Measurements from ENCODE around the gene ROPN1. TPM values are rescaled to one million over a fixed set of nuclear protein-coding genes. Genes with fewer than 3 reads are reported as not detected.

Gene ROPN1
- total and polyA plus RNA-seq, 2 experiments from 2014 or later = 0.11 TPM; not detected in 1

GRCh38 chr3:124034016-124034843 lies 42.3 kb upstream of the ROPN1 start:
- Histone ChIP-seq H2AFZ (peak overlapping the region; percentile 99), H3F3A (replicated peaks; ENCODE audit: low read depth) (no peaks in the 10 kb centered on the region), H4K20me1 (replicated peaks; ENCODE audit: insufficient read depth) (peaks cover 9% of the 10 kb centered on the region), H3K27ac (ENCODE audit: low read depth) (no peak overlapping the region), H3K4me3 (peak overlapping the region; percentile 74), H3K36me3 (ENCODE audit: insufficient read depth) (no peaks in the 10 kb centered on the region), H3K27me3 (ENCODE audit: insufficient read depth) (peaks cover 67% of the 10 kb centered on the region), H3K79me2 (replicated peaks; ENCODE audit: insufficient read depth) (no peaks in the 10 kb centered on the region; the same call in 1 of the 2 replicates), H3K4me1 (ENCODE audit: insufficient read depth) (peaks cover 13% of the 10 kb centered on the region), H3K4me2 (peak overlapping the region; percentile 93), H3K9me2 (ENCODE audit: insufficient read depth) (no peaks in the 10 kb centered on the region)
- TF ChIP-seq ZNF462 (CRISPR knock-in tag; IDR thresholded peaks at IDR 0.05) (no peak), POLR2AphosphoS5 (IDR thresholded peaks at IDR 0.05; ENCODE audit: low read depth) (no peak)
- ATAC-seq (peak; percentile 39), DNase-seq (ENCODE audit: low spot score) (peak; percentile 48)
- peak overlapping the region; percentile 77 for H3K4me3 Mint-ChIP-seq
- H3K36me3 Mint-ChIP-seq (ENCODE audit: low read depth) = no peaks in the 10 kb centered on the region; the same call in 2 of the 3 replicates
- H3K27ac Mint-ChIP-seq = no peak overlapping the region
- H3K27me3 Mint-ChIP-seq (ENCODE audit: insufficient read depth, low read depth, poor library complexity) = peaks cover 37% of the 10 kb centered on the region
- no peaks in the 10 kb centered on the region; the same call in 2 of the 3 replicates for H3K9me3 Mint-ChIP-seq
- H3K4me1 Mint-ChIP-seq = peaks cover 12% of the 10 kb centered on the region

- Histone ChIP-seq H3K27ac (ENCODE audit: low read depth) (no peak within 1 kb of the TSS), H3K79me2 (replicated peaks; ENCODE audit: insufficient read depth) (no peaks in the 10 kb centered on the region; the same call in 1 of the 2 replicates), H3K9me2 (ENCODE audit: insufficient read depth) (no peaks in the 10 kb centered on the region), H3K27me3 (ENCODE audit: insufficient read depth) (peaks cover 69% of the 10 kb centered on the region), H3K4me2 (peak within 1 kb of the TSS; percentile 93), H3F3A (replicated peaks; ENCODE audit: low read depth) (no peaks in the 10 kb centered on the region), H2AFZ (peak within 1 kb of the TSS; percentile 99), H3K36me3 (ENCODE audit: insufficient read depth) (no peaks in the 10 kb centered on the region), H3K4me1 (ENCODE audit: insufficient read depth) (peaks cover 13% of the 10 kb centered on the region), H4K20me1 (replicated peaks; ENCODE audit: insufficient read depth) (peaks cover 9% of the 10 kb centered on the region), H3K4me3 (peak within 1 kb of the TSS; percentile 74)
- Mint-ChIP-seq H3K36me3 (ENCODE audit: low read depth) (no peaks in the 10 kb centered on the region; the same call in 2 of the 3 replicates), H3K9me3 (no peaks in the 10 kb centered on the region; the same call in 2 of the 3 replicates), H3K27ac (no peak within 1 kb of the TSS), H3K4me3 (peak within 1 kb of the TSS; percentile 83), H3K4me1 (peaks cover 12% of the 10 kb centered on the region), H3K27me3 (ENCODE audit: insufficient read depth, low read depth, poor library complexity) (peaks cover 37% of the 10 kb centered on the region)
- peak; percentile 49 for ATAC-seq
- DNase-seq (ENCODE audit: low spot score) = peak; percentile 51
- TF ChIP-seq NANOG (IDR thresholded peaks at IDR 0.05; ENCODE audit: borderline replicate concordance) (no peak), ZNF114 (CRISPR knock-in tag; IDR thresholded peaks at IDR 0.05) (no peak), ZNF331 (CRISPR knock-in tag; IDR thresholded peaks at IDR 0.05; ENCODE audit: low read depth) (no peak), EZH2 (IDR thresholded peaks at IDR 0.05; ENCODE audit: low read depth, unreplicated experiment) (no peak), REST (IDR thresholded peaks at IDR 0.05; ENCODE audit: unreplicated experiment) (no peak), STAT1 (IDR thresholded peaks at IDR 0.05; ENCODE audit: unreplicated experiment) (no peak)
Observed at GRCh38 chr3:124033360-124034015, 41.6 kb upstream of the ROPN1 start, which contains the start of gene KALRN. KALRN (plus strand) TSS chr3:124033369.

Data from GM23338 (cell line).